ENCODE measurements around the gene IGF1. TPM values are rescaled to one million over a fixed set of nuclear protein-coding genes. Genes with fewer than 3 reads are reported as not detected.

IGF1 gene
- 100 to 1,000 TPM in 2 of 6 experiments, 10 to 100 TPM in 4; 18.9 to 115 (median 59.2) TPM for total RNA-seq
- long read RNA-seq, full-length matches to known transcripts, result 28 of 42 reads
- long read RNA-seq, partial matches to known transcripts, result 1 of 42 reads
- long read RNA-seq, other reads (novel, unspliced or antisense), result 13 of 42 reads

- ATAC-seq, result peak; percentile 44 to 57 (median 53)
- H3K27ac ChIP-seq, result peak within 1 kb of the TSS; percentile 66 to 87 (median 75)
- no peaks in the 10 kb centered on the region for H3K36me3 ChIP-seq
- WGBS (ENCODE audit: insufficient coverage, low coverage, low lambda C conversion rate, missing lambda C conversion rate), result 5% methylated on average over 2 of the region's 2 CpGs
- no peaks in the 10 kb centered on the region for H3K27me3 ChIP-seq
- TF ChIP-seq CTCF (IDR thresholded peaks at IDR 0.05) (peak in 2 of 4 donors; percentile 12 to 27), POLR2A (IDR thresholded peaks at IDR 0.05) (peak; percentile 69)
- H3K9me3 ChIP-seq, result no peaks in the 10 kb centered on the region
- no peak for DNase-seq
- peak within 1 kb of the TSS; percentile 37 to 56 (median 47) for H3K4me3 ChIP-seq
- intact Hi-C loops (cut with DNase I), result no loop called here
- H3K4me1 ChIP-seq, result peaks cover 0 to 40% (median 11%) of the 10 kb centered on the region in 4 donors
Measured at GRCh38 chr12:102480406-102480805, at the start of gene IGF1. TSS of gene IGF1 (minus strand) at chr12:102480563. CDS start at chr12:102480381, 182 bp downstream.

- H3K9me3 ChIP-seq, result no peaks in the 10 kb centered on the region
- no peak overlapping the region for H3K4me3 ChIP-seq
- no peak for TF ChIP-seq POLR2A (IDR thresholded peaks at IDR 0.05)
- no peak for TF ChIP-seq CTCF (IDR thresholded peaks at IDR 0.05)
- intact Hi-C loops (cut with DNase I), result no loop called here
- no peaks in the 10 kb centered on the region for H3K27me3 ChIP-seq
- no peaks in the 10 kb centered on the region for H3K36me3 ChIP-seq
- H3K4me1 ChIP-seq, result no peaks in the 10 kb centered on the region
- ATAC-seq, result no peak
- DNase-seq, result no peak
- no peak overlapping the region for H3K27ac ChIP-seq
Measured at GRCh38 chr12:102528111-102528510, 47.7 kb upstream of the IGF1 start.

GRCh38 chr12:102527171-102527720, 46.9 kb upstream of the IGF1 start:
- no peak for TF ChIP-seq CTCF (IDR thresholded peaks at IDR 0.05)
- no peak for TF ChIP-seq POLR2A (IDR thresholded peaks at IDR 0.05)

GRCh38 chr12:102526656-102527055, 46.3 kb upstream of the IGF1 start:
- Histone ChIP-seq H3K27ac (no peak overlapping the region), H3K9me3 (no peaks in the 10 kb centered on the region), H3K4me3 (no peak overlapping the region), H3K36me3 (no peaks in the 10 kb centered on the region), H3K4me1 (no peaks in the 10 kb centered on the region), H3K27me3 (no peaks in the 10 kb centered on the region)
- TF ChIP-seq POLR2A (IDR thresholded peaks at IDR 0.05) (no peak), CTCF (IDR thresholded peaks at IDR 0.05) (no peak)
- 60% methylated on average over 1 of the region's 1 CpG for WGBS (ENCODE audit: insufficient coverage, low coverage, low lambda C conversion rate, missing lambda C conversion rate)
- no peak for ATAC-seq
- no peak for DNase-seq
- intact Hi-C loops (cut with DNase I), result no loop called here

More at GRCh38 chr12:102527171-102527720, 46.9 kb upstream of the IGF1 start:
- no peaks in the 10 kb centered on the region for H3K27me3 ChIP-seq
- intact Hi-C loops (cut with DNase I), result no loop called here
- no peak overlapping the region for H3K27ac ChIP-seq
- no peak for DNase-seq
- WGBS (ENCODE audit: insufficient coverage, low coverage, low lambda C conversion rate, missing lambda C conversion rate), result 63% methylated on average over 8 of the region's 8 CpGs
- no peak for ATAC-seq
- no peak overlapping the region for H3K4me3 ChIP-seq
- no peaks in the 10 kb centered on the region for H3K36me3 ChIP-seq
- no peaks in the 10 kb centered on the region for H3K4me1 ChIP-seq
- no peaks in the 10 kb centered on the region for H3K9me3 ChIP-seq
